HEK293T (cell line): Measurements from ENCODE around the gene HOMER2.

Experiments used
- ARNT ChIP-seq: fragments of 450-650 bp; IDR thresholded peaks from 2 replicates; pipeline ENCODE4 v1.6.1; 2017; ENCODE audit warnings: mild to moderate bottlenecking
- FOXA1 ChIP-seq: fragments of 450-650 bp; IDR thresholded peaks from 2 replicates; pipeline ENCODE4 v1.6.1; 2016; ENCODE audit warnings: mild to moderate bottlenecking
- FOXK2 ChIP-seq: fragments of 450-650 bp; IDR thresholded peaks from 2 replicates; pipeline ENCODE4 v1.6.1; 2016; ENCODE audit warnings: mild to moderate bottlenecking
- FOXM1 ChIP-seq: fragments of 450-650 bp; IDR thresholded peaks from 2 replicates; pipeline ENCODE4 v1.6.1; 2017; ENCODE audit warnings: mild to moderate bottlenecking, borderline replicate concordance
- L3MBTL2 ChIP-seq: fragments of 450-650 bp; conservative IDR thresholded peaks from 2 replicates; pipeline ENCODE4 v1.6.1; 2016; ENCODE audit warnings: mild to moderate bottlenecking
- LEF1 ChIP-seq: fragments of 450-650 bp; IDR thresholded peaks from 2 replicates; pipeline ENCODE4 v1.6.1; 2017; ENCODE audit warnings: mild to moderate bottlenecking, borderline replicate concordance
- SP1 ChIP-seq: fragments of 450-650 bp; IDR thresholded peaks from 2 replicates; pipeline ENCODE4 v1.6.1; 2017
- ZNF384 ChIP-seq: fragments of 450-650 bp; IDR thresholded peaks from 2 replicates; pipeline ENCODE4 v1.6.1; 2016

- TF ChIP-seq LEF1 (no peak), L3MBTL2 (no peak), ARNT (no peak), SP1 (no peak), FOXM1 (no peak), FOXA1 (no peak), ZNF384 (no peak), FOXK2 (no peak)
Measured at GRCh38 chr15:82799183-82799841, 153.2 kb downstream of the HOMER2 start.
